Ishikawa (cell line): Measurements from ENCODE around the gene MCUB.

Source experiments
- CEBPB ChIP-seq: IDR thresholded peaks from 2 replicates; pipeline ENCODE4 v1.6.1; 2012
- EGR1 ChIP-seq: IDR thresholded peaks from 2 replicates; pipeline ENCODE4 v1.6.1; 2012
- EP300 ChIP-seq: IDR thresholded peaks from 2 replicates; pipeline ENCODE4 v1.6.1; 2012; ENCODE audit warnings: borderline replicate concordance
- FOXM1 ChIP-seq: IDR thresholded peaks from 2 replicates; pipeline ENCODE4 v1.6.1; 2012; ENCODE audit warnings: low read depth, borderline replicate concordance
- NFIC ChIP-seq: IDR thresholded peaks from 2 replicates; pipeline ENCODE4 v1.6.1; 2012
- RAD21 ChIP-seq: IDR thresholded peaks from 2 replicates; pipeline ENCODE4 v1.6.1; 2012; ENCODE audit warnings: low read depth
- TAF1 ChIP-seq: IDR thresholded peaks from 2 replicates; pipeline ENCODE4 v1.6.1; 2012; ENCODE audit warnings: low read depth, mild to moderate bottlenecking
- TCF12 ChIP-seq: IDR thresholded peaks from 2 replicates; pipeline ENCODE4 v1.6.1; 2012; ENCODE audit warnings: low read depth
- TEAD4 ChIP-seq: IDR thresholded peaks from 2 replicates; pipeline ENCODE4 v1.6.1; 2012
- YY1 ChIP-seq: IDR thresholded peaks from 2 replicates; pipeline ENCODE4 v1.6.1; 2012; ENCODE audit warnings: low read depth
- TF ChIP-seq, protein P1 (sequence below): IDR thresholded peaks from 2 replicates; pipeline ENCODE4 v1.6.1; 2012; ENCODE audit warnings: low read depth, mild to moderate bottlenecking
- TF ChIP-seq, protein P2 (sequence below): IDR thresholded peaks from 2 replicates; pipeline ENCODE4 v1.6.1; 2012
- TF ChIP-seq, protein P3 (sequence below): IDR thresholded peaks from 2 replicates; pipeline ENCODE4 v1.6.1; 2012

DNA sequence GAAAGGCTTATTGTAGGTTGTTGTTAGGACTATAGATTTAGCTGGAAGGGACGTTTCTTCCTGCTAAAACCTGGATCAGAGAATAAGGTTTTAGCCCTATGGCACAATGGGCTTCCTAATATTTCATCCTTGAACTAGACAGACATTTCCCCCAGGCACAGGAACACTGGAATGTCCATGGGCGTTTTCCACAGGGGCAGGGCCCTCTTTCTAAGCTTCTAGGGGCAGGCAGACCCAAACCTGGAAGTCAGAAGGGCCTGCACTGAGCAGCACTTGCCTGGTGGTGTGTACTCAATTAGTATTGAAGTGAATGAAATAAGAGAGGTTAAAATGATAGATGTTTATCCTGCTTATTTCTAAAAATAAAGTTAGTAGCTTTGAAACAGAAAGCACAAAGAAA lies 102.1 kb downstream of the MCUB start:
- no peak for TF ChIP-seq TAF1
- no peak for TF ChIP-seq TCF12
- TF ChIP-seq FOXM1, result no peak
- no peak for TF ChIP-seq EGR1
- no peak for TF ChIP-seq CEBPB
- TF ChIP-seq, protein P1, sequence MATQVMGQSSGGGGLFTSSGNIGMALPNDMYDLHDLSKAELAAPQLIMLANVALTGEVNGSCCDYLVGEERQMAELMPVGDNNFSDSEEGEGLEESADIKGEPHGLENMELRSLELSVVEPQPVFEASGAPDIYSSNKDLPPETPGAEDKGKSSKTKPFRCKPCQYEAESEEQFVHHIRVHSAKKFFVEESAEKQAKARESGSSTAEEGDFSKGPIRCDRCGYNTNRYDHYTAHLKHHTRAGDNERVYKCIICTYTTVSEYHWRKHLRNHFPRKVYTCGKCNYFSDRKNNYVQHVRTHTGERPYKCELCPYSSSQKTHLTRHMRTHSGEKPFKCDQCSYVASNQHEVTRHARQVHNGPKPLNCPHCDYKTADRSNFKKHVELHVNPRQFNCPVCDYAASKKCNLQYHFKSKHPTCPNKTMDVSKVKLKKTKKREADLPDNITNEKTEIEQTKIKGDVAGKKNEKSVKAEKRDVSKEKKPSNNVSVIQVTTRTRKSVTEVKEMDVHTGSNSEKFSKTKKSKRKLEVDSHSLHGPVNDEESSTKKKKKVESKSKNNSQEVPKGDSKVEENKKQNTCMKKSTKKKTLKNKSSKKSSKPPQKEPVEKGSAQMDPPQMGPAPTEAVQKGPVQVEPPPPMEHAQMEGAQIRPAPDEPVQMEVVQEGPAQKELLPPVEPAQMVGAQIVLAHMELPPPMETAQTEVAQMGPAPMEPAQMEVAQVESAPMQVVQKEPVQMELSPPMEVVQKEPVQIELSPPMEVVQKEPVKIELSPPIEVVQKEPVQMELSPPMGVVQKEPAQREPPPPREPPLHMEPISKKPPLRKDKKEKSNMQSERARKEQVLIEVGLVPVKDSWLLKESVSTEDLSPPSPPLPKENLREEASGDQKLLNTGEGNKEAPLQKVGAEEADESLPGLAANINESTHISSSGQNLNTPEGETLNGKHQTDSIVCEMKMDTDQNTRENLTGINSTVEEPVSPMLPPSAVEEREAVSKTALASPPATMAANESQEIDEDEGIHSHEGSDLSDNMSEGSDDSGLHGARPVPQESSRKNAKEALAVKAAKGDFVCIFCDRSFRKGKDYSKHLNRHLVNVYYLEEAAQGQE, result no peak
- no peak for TF ChIP-seq EP300
- TF ChIP-seq YY1, result no peak
- no peak for TF ChIP-seq TEAD4
- TF ChIP-seq, protein P2, sequence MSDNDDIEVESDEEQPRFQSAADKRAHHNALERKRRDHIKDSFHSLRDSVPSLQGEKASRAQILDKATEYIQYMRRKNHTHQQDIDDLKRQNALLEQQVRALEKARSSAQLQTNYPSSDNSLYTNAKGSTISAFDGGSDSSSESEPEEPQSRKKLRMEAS, result no peak
- TF ChIP-seq, protein P3, sequence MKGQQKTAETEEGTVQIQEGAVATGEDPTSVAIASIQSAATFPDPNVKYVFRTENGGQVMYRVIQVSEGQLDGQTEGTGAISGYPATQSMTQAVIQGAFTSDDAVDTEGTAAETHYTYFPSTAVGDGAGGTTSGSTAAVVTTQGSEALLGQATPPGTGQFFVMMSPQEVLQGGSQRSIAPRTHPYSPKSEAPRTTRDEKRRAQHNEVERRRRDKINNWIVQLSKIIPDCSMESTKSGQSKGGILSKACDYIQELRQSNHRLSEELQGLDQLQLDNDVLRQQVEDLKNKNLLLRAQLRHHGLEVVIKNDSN, result no peak
- no peak for TF ChIP-seq RAD21
- no peak for TF ChIP-seq NFIC
